Mesendoderm (in vitro differentiated cells): Measurements from ENCODE around the gene UBR3.

Experiments
- DNase-seq: peaks from one replicate; pipeline ENCODE4 v3.0.0; 2013
- H2AK5ac ChIP-seq: 2 replicates; pipeline ENCODE4 v1.6.1; 2013; ENCODE audit warnings: low read length, inconsistent platforms
- H2BK120ac ChIP-seq: 2 replicates; pipeline ENCODE4 v1.6.1; 2013; ENCODE audit warnings: low read depth, mild to moderate bottlenecking, low read length, moderate library complexity, mixed read lengths
- H2BK15ac ChIP-seq: replicated peaks from 2 replicates; pipeline ENCODE4 v1.6.1; 2013; ENCODE audit warnings: low read depth, mild to moderate bottlenecking, moderate library complexity
- H2BK5ac ChIP-seq: 2 replicates; pipeline ENCODE4 v1.6.1; 2013; ENCODE audit warnings: low read length, inconsistent platforms
- H3K18ac ChIP-seq: 2 replicates; pipeline ENCODE4 v1.6.1; 2013; ENCODE audit warnings: mild to moderate bottlenecking, low read length, mixed read lengths
- H3K23ac ChIP-seq: one replicate; pipeline ENCODE4 v1.6.1; 2013; ENCODE audit warnings: low read length
- H3K27ac ChIP-seq: 2 replicates; pipeline ENCODE4 v1.5.1; 2013; ENCODE audit warnings: low read depth, mild to moderate bottlenecking, inconsistent platforms, low read length, moderate library complexity
- H3K27me3 ChIP-seq: 2 replicates; pipeline ENCODE4 v1.6.1; 2013; ENCODE audit warnings: low read length, control low read depth, mild to moderate bottlenecking, inconsistent platforms; ENCODE audit not compliant: insufficient read depth, poor library complexity
- H3K36me3 ChIP-seq: 2 replicates; pipeline ENCODE4 v1.6.1; 2013; ENCODE audit warnings: low read length, inconsistent platforms; ENCODE audit not compliant: control insufficient read depth, insufficient read depth
- H3K4ac ChIP-seq: one replicate; pipeline ENCODE4 v1.6.1; 2013; ENCODE audit warnings: low read depth, mild to moderate bottlenecking, low read length, moderate library complexity
- H3K4me1 ChIP-seq: 2 replicates; pipeline ENCODE4 v1.6.1; 2013; ENCODE audit warnings: low read depth, low read length, inconsistent platforms; ENCODE audit not compliant: control insufficient read depth
- H3K4me2 ChIP-seq: 2 replicates; pipeline ENCODE4 v1.6.1; 2013; ENCODE audit warnings: low read length
- H3K4me3 ChIP-seq: 2 replicates; pipeline ENCODE4 v1.5.1; 2013; ENCODE audit warnings: mild to moderate bottlenecking, low read length
- H3K56ac ChIP-seq: one replicate; pipeline ENCODE4 v1.6.1; 2013; ENCODE audit warnings: low read length
- H3K79me1 ChIP-seq: 2 replicates; pipeline ENCODE4 v1.6.1; 2013; ENCODE audit warnings: low read length, inconsistent platforms
- H3K79me2 ChIP-seq: 2 replicates; pipeline ENCODE4 v1.6.1; 2013; ENCODE audit warnings: mild to moderate bottlenecking, low read length; ENCODE audit not compliant: control insufficient read depth, insufficient read depth
- H3K9ac ChIP-seq: 2 replicates; pipeline ENCODE4 v1.6.1; 2013; ENCODE audit warnings: low read length, inconsistent platforms
- H4K5ac ChIP-seq: one replicate; pipeline ENCODE4 v1.6.1; 2013; ENCODE audit warnings: low read length
- H4K8ac ChIP-seq: one replicate; pipeline ENCODE4 v1.6.1; 2013; ENCODE audit warnings: low read depth, mild to moderate bottlenecking, control low read depth, low read length, moderate library complexity
- WGBS: extraction: QIAGEN DNeasy Blood & Tissue Kit; methylation state at CpG from one replicate; pipeline ENCODE4 v1.1.7; 2013; ENCODE audit warnings: low lambda C conversion rate, missing lambda C conversion rate; ENCODE audit not compliant: insufficient coverage; ENCODE audit errors: extremely low coverage; 5-methylcytosine and 5-hydroxymethylcytosine counted together

Gene UBR3

GRCh38 chr2:170022692-170023091 is 195.4 kb downstream of the UBR3 start:
- Histone ChIP-seq H2BK120ac (no peak overlapping the region), H3K4ac (no peak overlapping the region), H3K56ac (no peak overlapping the region), H4K5ac (no peak overlapping the region), H2BK5ac (no peak overlapping the region), H3K79me2 (no peaks in the 10 kb centered on the region), H3K27ac (no peak overlapping the region), H2AK5ac (no peak overlapping the region), H3K79me1 (no peaks in the 10 kb centered on the region), H3K4me2 (no peak overlapping the region), H3K36me3 (no peaks in the 10 kb centered on the region), H3K23ac (no peak overlapping the region), H3K18ac (no peak overlapping the region), H3K9ac (no peak overlapping the region), H4K8ac (no peak overlapping the region), H3K4me3 (no peak overlapping the region), H2BK15ac (no peak overlapping the region), H3K4me1 (peaks cover 13% of the 10 kb centered on the region), H3K27me3 (no peaks in the 10 kb centered on the region)
- no peak for DNase-seq

GRCh38 chr2:170024721-170025120 is 197.5 kb downstream of the UBR3 start:
- Histone ChIP-seq H3K56ac (no peak overlapping the region), H3K79me2 (no peaks in the 10 kb centered on the region), H3K79me1 (no peaks in the 10 kb centered on the region), H3K27me3 (no peaks in the 10 kb centered on the region), H2BK15ac (no peak overlapping the region), H3K4ac (no peak overlapping the region), H3K18ac (no peak overlapping the region), H3K4me3 (no peak overlapping the region), H2AK5ac (no peak overlapping the region), H3K23ac (no peak overlapping the region), H2BK120ac (no peak overlapping the region), H3K36me3 (no peaks in the 10 kb centered on the region), H3K4me2 (no peak overlapping the region), H3K27ac (no peak overlapping the region), H3K9ac (no peak overlapping the region), H4K8ac (no peak overlapping the region), H4K5ac (no peak overlapping the region), H2BK5ac (no peak overlapping the region), H3K4me1 (peaks cover 13% of the 10 kb centered on the region)
- WGBS: no CpG with 5 or more reads among the region's 1 CpG
- no peak for DNase-seq

- Histone ChIP-seq H4K5ac (no peak overlapping the region), H3K4ac (no peak overlapping the region), H3K23ac (no peak overlapping the region)
These were observed 198.0 kb downstream of the UBR3 start for GRCh38 chr2:170025223-170025622.

GRCh38 chr2:170026361-170026760 is 199.1 kb downstream of the UBR3 start:
- Histone ChIP-seq H4K8ac (no peak overlapping the region), H2BK15ac (no peak overlapping the region), H3K4me3 (no peak overlapping the region), H3K23ac (no peak overlapping the region), H3K56ac (no peak overlapping the region), H3K36me3 (no peaks in the 10 kb centered on the region), H3K4me2 (no peak overlapping the region), H3K18ac (no peak overlapping the region), H4K5ac (no peak overlapping the region), H2BK120ac (no peak overlapping the region), H3K79me1 (no peaks in the 10 kb centered on the region), H3K79me2 (no peaks in the 10 kb centered on the region), H3K27ac (no peak overlapping the region), H3K27me3 (no peaks in the 10 kb centered on the region), H2BK5ac (no peak overlapping the region), H2AK5ac (no peak overlapping the region), H3K4ac (no peak overlapping the region), H3K4me1 (peaks cover 9% of the 10 kb centered on the region), H3K9ac (no peak overlapping the region)
- no peak for DNase-seq
- WGBS: no CpG with 5 or more reads among the region's 1 CpG

More at GRCh38 chr2:170025223-170025622, 198.0 kb downstream of the UBR3 start:
- H3K36me3 ChIP-seq: no peaks in the 10 kb centered on the region
- no peak overlapping the region for H3K4me2 ChIP-seq
- H2BK15ac ChIP-seq: no peak overlapping the region
- no peak overlapping the region for H2BK120ac ChIP-seq
- H3K56ac ChIP-seq: no peak overlapping the region
- no peak overlapping the region for H3K18ac ChIP-seq
- no peak for DNase-seq
- no peak overlapping the region for H2BK5ac ChIP-seq
- H4K8ac ChIP-seq: no peak overlapping the region
- H3K27me3 ChIP-seq: no peaks in the 10 kb centered on the region
- no peak overlapping the region for H2AK5ac ChIP-seq
- H3K4me3 ChIP-seq: no peak overlapping the region
- no peaks in the 10 kb centered on the region for H3K79me1 ChIP-seq
- no peak overlapping the region for H3K27ac ChIP-seq
- WGBS: no CpG with 5 or more reads among the region's 2 CpGs
- H3K79me2 ChIP-seq: no peaks in the 10 kb centered on the region
- no peak overlapping the region for H3K9ac ChIP-seq
- H3K4me1 ChIP-seq: peaks cover 13% of the 10 kb centered on the region

GRCh38 chr2:170029551-170029950 is 202.3 kb downstream of the UBR3 start:
- Histone ChIP-seq H3K56ac (no peak overlapping the region), H2AK5ac (no peak overlapping the region), H3K36me3 (no peaks in the 10 kb centered on the region), H2BK15ac (no peak overlapping the region), H3K4ac (no peak overlapping the region), H3K9ac (no peak overlapping the region), H3K27me3 (no peaks in the 10 kb centered on the region), H3K79me2 (no peaks in the 10 kb centered on the region), H4K5ac (no peak overlapping the region), H2BK120ac (no peak overlapping the region), H3K79me1 (no peaks in the 10 kb centered on the region), H3K4me1 (no peaks in the 10 kb centered on the region), H3K4me2 (no peak overlapping the region), H3K27ac (no peak overlapping the region), H3K23ac (no peak overlapping the region), H4K8ac (no peak overlapping the region), H3K18ac (no peak overlapping the region), H2BK5ac (no peak overlapping the region), H3K4me3 (no peak overlapping the region)
- DNase-seq: peak; percentile 58

- Histone ChIP-seq H3K4me3 (no peak overlapping the region), H3K36me3 (no peaks in the 10 kb centered on the region)
- WGBS: no CpG with 5 or more reads among the region's 2 CpGs
These were observed 202.8 kb downstream of the UBR3 start for GRCh38 chr2:170030040-170030439.

More at GRCh38 chr2:170030040-170030439, 202.8 kb downstream of the UBR3 start:
- Histone ChIP-seq H4K5ac (no peak overlapping the region), H3K4ac (no peak overlapping the region), H4K8ac (no peak overlapping the region), H3K56ac (no peak overlapping the region), H3K27me3 (no peaks in the 10 kb centered on the region), H3K27ac (no peak overlapping the region), H2BK120ac (no peak overlapping the region), H3K79me2 (no peaks in the 10 kb centered on the region), H2BK5ac (no peak overlapping the region), H3K79me1 (no peaks in the 10 kb centered on the region), H3K18ac (no peak overlapping the region), H2AK5ac (no peak overlapping the region), H3K23ac (no peak overlapping the region), H3K9ac (no peak overlapping the region), H3K4me1 (no peaks in the 10 kb centered on the region), H3K4me2 (no peak overlapping the region), H2BK15ac (no peak overlapping the region)
- no peak for DNase-seq
